Limb (tissue), 2 donors: ENCODE data around the gene PIN1.
"Not testable (repeated sequence)": the region's sequence is repeated elsewhere in the genome, so short reads cannot be mapped to it uniquely, and the experiment has no call there.

ENCODE experiments used
- DNase-seq, 2 donors: peaks; one replicate each; pipeline ENCODE4 v3.0.0-alpha.2; 2016; ENCODE audit errors: extremely low spot score in 2 of 2

Gene PIN1

GRCh38 chr19:9818734-9819595, 16.2 kb upstream of the PIN1 start, which contains the start of gene FBXL12:
FBXL12 (minus strand) TSS chr19:9819079; CDS start chr19:9818813, 266 bp downstream.
- peak; percentile 100 for DNase-seq

- DNase-seq = no peak
These were observed 15.6 kb upstream of the PIN1 start for GRCh38 chr19:9819596-9819909.

GRCh38 chr19:9820034-9820433, 15.1 kb upstream of the PIN1 start:
- not testable (repeated sequence) for DNase-seq

- DNase-seq = no peak
These were observed 11.3 kb upstream of the PIN1 start for GRCh38 chr19:9823816-9824215.

- DNase-seq = peak; percentile 89 to 90
These were observed 7.6 kb upstream of the PIN1 start, which contains the start of gene UBL5 for GRCh38 chr19:9827289-9828238. UBL5 (plus strand) TSS chr19:9827918; CDS start chr19:9828338, 420 bp downstream.

GRCh38 chr19:9828551-9829063, 6.5 kb upstream of the PIN1 start:
- DNase-seq = no peak

GRCh38 chr19:9834307-9834725, 802 bp upstream of the PIN1 start:
- DNase-seq = no peak

GRCh38 chr19:9835507-9835949, 410 bp downstream of the PIN1 start:
- no peak for DNase-seq

- no peak for DNase-seq
These were observed 903 bp downstream of the PIN1 start for GRCh38 chr19:9836021-9836420.

GRCh38 chr19:9838324-9838723, 3.2 kb downstream of the PIN1 start:
- no peak for DNase-seq

- DNase-seq = no peak
These were observed 4.3 kb downstream of the PIN1 start for GRCh38 chr19:9839415-9839814.

- DNase-seq = no peak
These were observed 7.9 kb downstream of the PIN1 start for GRCh38 chr19:9842834-9843625.

GRCh38 chr19:9843626-9844273, 8.6 kb downstream of the PIN1 start:
- not testable (repeated sequence) for DNase-seq

GRCh38 chr19:9847087-9847671, 12.1 kb downstream of the PIN1 start:
- no peak for DNase-seq

- DNase-seq = peak in 1 of 2 donors; percentile 67
These were observed 12.9 kb downstream of the PIN1 start for GRCh38 chr19:9848060-9848459.

GRCh38 chr19:9848762-9849161, 13.6 kb downstream of the PIN1 start:
- peak in 1 of 2 donors; percentile 53 for DNase-seq

- no peak for DNase-seq
These were observed 14.7 kb downstream of the PIN1 start for GRCh38 chr19:9849791-9850190.

- DNase-seq = peak in 1 of 2 donors; percentile 69
These were observed 15.3 kb downstream of the PIN1 start for GRCh38 chr19:9850235-9850959.

- DNase-seq = no peak
These were observed 19.2 kb downstream of the PIN1 start for GRCh38 chr19:9854282-9854846.
